WTC11 (cell line): Measurements from ENCODE around the gene TOP2B. TPM values are rescaled to one million over a fixed set of nuclear protein-coding genes. Genes with fewer than 3 reads are reported as not detected.

Source experiments
- ATAC-seq: fragments of 200-7000 bp; cut with Tn5 transposase; 2 replicates; pipeline ENCODE4 v1.10.0; 2021; ENCODE audit warnings: mild to moderate bottlenecking, moderate library complexity
- CTCF ChIA-PET: fragments of 300-600 bp; sonication (Branson Sonifier 250); formaldehyde crosslinking; loops from one replicate; lab custom pipeline; 2021; ENCODE audit warnings: antibody characterized with exemption; lab: Charles Lee
- POLR2A ChIA-PET: fragments of 350-600 bp; sonication (Branson Sonifier 250); formaldehyde crosslinking; loops from one replicate; lab custom pipeline; 2021; ENCODE audit warnings: antibody characterized with exemption; lab: Charles Lee
- DNase-seq: peaks from one replicate; pipeline ENCODE4 v3.0.0; 2021; ENCODE audit warnings: low spot score
- H3K27ac Mint-ChIP-seq: 2 replicates; pipeline ENCODE4 v1.8.0; 2021; ENCODE audit warnings: mixed read lengths
- H3K27me3 Mint-ChIP-seq: 2 replicates; pipeline ENCODE4 v1.8.0; 2021; ENCODE audit warnings: low read depth, mild to moderate bottlenecking, moderate library complexity, mixed read lengths
- H3K36me3 Mint-ChIP-seq: 2 replicates; pipeline ENCODE4 v1.8.0; 2021; ENCODE audit warnings: mixed read lengths
- H3K4me1 Mint-ChIP-seq: 2 replicates; pipeline ENCODE4 v1.8.0; 2022; ENCODE audit warnings: mixed read lengths
- H3K4me3 Mint-ChIP-seq: 2 replicates; pipeline ENCODE4 v1.8.0; 2021; ENCODE audit warnings: mild to moderate bottlenecking, moderate library complexity, mixed read lengths
- H3K9me3 Mint-ChIP-seq: 2 replicates; pipeline ENCODE4 v1.8.0; 2021; ENCODE audit warnings: mixed read lengths
- AFF4 ChIP-seq: sonication (generic); formaldehyde crosslinking; IDR thresholded peaks from 2 replicates; pipeline ENCODE4 v1.8.1; 2023; ENCODE audit warnings: mild to moderate bottlenecking, missing genetic modification reagents, borderline replicate concordance
- CDX4 ChIP-seq: fragments of 250-450 bp; sonication (Bioruptor Pico); IDR thresholded peaks from 2 replicates; pipeline ENCODE4 v1.9.0; 2021; ENCODE audit warnings: moderate library complexity, mild to moderate bottlenecking, inconsistent platforms, borderline replicate concordance
- E2F1 ChIP-seq: sonication (generic); formaldehyde crosslinking; IDR thresholded peaks from 2 replicates; pipeline ENCODE4 v1.8.0; 2022; ENCODE audit warnings: mild to moderate bottlenecking, missing genetic modification reagents
- ETV6 ChIP-seq: sonication (generic); formaldehyde crosslinking; IDR thresholded peaks from 2 replicates; pipeline ENCODE4 v1.8.1; 2022; ENCODE audit warnings: mild to moderate bottlenecking, missing genetic modification reagents
- FOXJ3 ChIP-seq: sonication (generic); formaldehyde crosslinking; IDR thresholded peaks from 2 replicates; pipeline ENCODE4 v1.9.0; 2021; ENCODE audit warnings: missing genetic modification reagents, mild to moderate bottlenecking, borderline replicate concordance
- FOXK1 ChIP-seq: sonication (generic); formaldehyde crosslinking; IDR thresholded peaks from 2 replicates; pipeline ENCODE4 v1.8.0; 2022; ENCODE audit warnings: mild to moderate bottlenecking, moderate library complexity, missing genetic modification reagents
- FOXP1 ChIP-seq: sonication (generic); formaldehyde crosslinking; IDR thresholded peaks from 2 replicates; pipeline ENCODE4 v1.8.0; 2022; ENCODE audit warnings: missing genetic modification reagents, mild to moderate bottlenecking, moderate library complexity, borderline replicate concordance
- GTF2I ChIP-seq: fragments of 250-450 bp; sonication (Bioruptor Pico); conservative IDR thresholded peaks from 2 replicates; pipeline ENCODE4 v1.4.0; 2021; ENCODE audit warnings: mild to moderate bottlenecking
- HMGA2 ChIP-seq: fragments of 250-450 bp; sonication (Bioruptor Pico); IDR thresholded peaks from 2 replicates; pipeline ENCODE4 v1.4.0; 2021; ENCODE audit warnings: mild to moderate bottlenecking, moderate library complexity
- HMGXB4 ChIP-seq: sonication (generic); formaldehyde crosslinking; IDR thresholded peaks from 2 replicates; pipeline ENCODE4 v1.8.1; 2023; ENCODE audit warnings: mild to moderate bottlenecking, moderate library complexity, missing genetic modification reagents
- IRF2 ChIP-seq: sonication (generic); formaldehyde crosslinking; IDR thresholded peaks from 2 replicates; pipeline ENCODE4 v1.8.0; 2022; ENCODE audit warnings: low read depth, missing genetic modification reagents, borderline replicate concordance
- MLX ChIP-seq: sonication (generic); formaldehyde crosslinking; IDR thresholded peaks from 2 replicates; pipeline ENCODE4 v1.8.1; 2023; ENCODE audit warnings: mild to moderate bottlenecking, missing genetic modification reagents, moderate library complexity
- MYBL2 ChIP-seq: sonication (generic); formaldehyde crosslinking; IDR thresholded peaks from 2 replicates; pipeline ENCODE4 v1.8.1; 2023; ENCODE audit warnings: mild to moderate bottlenecking, moderate library complexity, missing genetic modification reagents
- PRDM15 ChIP-seq: sonication (generic); formaldehyde crosslinking; IDR thresholded peaks from 2 replicates; pipeline ENCODE4 v1.8.0; 2022; ENCODE audit warnings: missing genetic modification reagents
- PRRX2 ChIP-seq: fragments of 250-450 bp; sonication (Bioruptor Pico); IDR thresholded peaks from 2 replicates; pipeline ENCODE4 v1.8.0; 2021; ENCODE audit warnings: mild to moderate bottlenecking
- SOX15 ChIP-seq: fragments of 250-450 bp; sonication (Bioruptor Pico); IDR thresholded peaks from 2 replicates; pipeline ENCODE4 v1.9.0; 2021; ENCODE audit warnings: mild to moderate bottlenecking
- SP1 ChIP-seq: sonication (generic); formaldehyde crosslinking; conservative IDR thresholded peaks from 2 replicates; pipeline ENCODE4 v1.8.1; 2022; ENCODE audit warnings: missing genetic modification reagents
- ZBTB21 ChIP-seq: sonication (generic); formaldehyde crosslinking; IDR thresholded peaks from 2 replicates; pipeline ENCODE4 v1.8.1; 2023; ENCODE audit warnings: mild to moderate bottlenecking, missing genetic modification reagents, borderline replicate concordance
- ZNF138 ChIP-seq: sonication (generic); formaldehyde crosslinking; conservative IDR thresholded peaks from 2 replicates; pipeline ENCODE4 v1.8.1; 2022; ENCODE audit warnings: mild to moderate bottlenecking, moderate library complexity, missing genetic modification reagents
- ZNF232 ChIP-seq: sonication (generic); formaldehyde crosslinking; IDR thresholded peaks from 2 replicates; pipeline ENCODE4 v1.8.0; 2022; ENCODE audit warnings: mild to moderate bottlenecking, missing genetic modification reagents
- ZNF317 ChIP-seq: sonication (generic); formaldehyde crosslinking; IDR thresholded peaks from 2 replicates; pipeline ENCODE4 v1.8.1; 2023; ENCODE audit warnings: low read depth, mild to moderate bottlenecking, moderate library complexity, missing genetic modification reagents, borderline replicate concordance
- total RNA-seq: library from RNA; stranded (reverse); gene quantifications from 3 replicates; pipeline ENCODE4 v1.2.3, GENCODE V29; 2021

The TOP2B gene
- total RNA-seq, 1 experiment from 2014 or later: 151 TPM

GRCh38 chr3:25584011-25584789, 80.5 kb downstream of the TOP2B start:
- no peak for ATAC-seq
- Mint-ChIP-seq H3K27ac (no peak overlapping the region), H3K27me3 (no peaks in the 10 kb centered on the region), H3K9me3 (peaks cover 22% of the 10 kb centered on the region), H3K36me3 (peaks cover 4% of the 10 kb centered on the region; the same call in 1 of the 2 replicates), H3K4me1 (no peaks in the 10 kb centered on the region), H3K4me3 (no peak overlapping the region)
- TF ChIP-seq ETV6 (CRISPR knock-in tag) (no peak), ZNF317 (CRISPR knock-in tag) (no peak), HMGXB4 (CRISPR knock-in tag) (no peak), MLX (no peak), SP1 (CRISPR knock-in tag) (no peak), FOXP1 (CRISPR knock-in tag) (no peak), FOXJ3 (CRISPR knock-in tag) (no peak), CDX4 (CRISPR knock-in tag) (no peak), AFF4 (CRISPR knock-in tag) (no peak), GTF2I (no peak), ZBTB21 (CRISPR knock-in tag) (no peak), ZNF138 (CRISPR knock-in tag) (no peak), PRRX2 (CRISPR knock-in tag) (no peak)
- ChIA-PET CTCF (no interaction called here), POLR2A (interaction anchor here (0.6 kb wide), 1 partner anchor 150 kb away, joined by 3 read pairs; no protein-coding TSS in a partner anchor)
- DNase-seq: no peak

GRCh38 chr3:25583343-25583742, 81.4 kb downstream of the TOP2B start:
- Mint-ChIP-seq H3K27ac (no peak overlapping the region), H3K27me3 (no peaks in the 10 kb centered on the region), H3K4me1 (no peaks in the 10 kb centered on the region), H3K36me3 (peaks cover 4% of the 10 kb centered on the region; the same call in 1 of the 2 replicates), H3K9me3 (peaks cover 21% of the 10 kb centered on the region), H3K4me3 (no peak overlapping the region)
- ChIA-PET POLR2A (interaction anchor here (0.6 kb wide), 1 partner anchor 149 kb away, joined by 3 read pairs; no protein-coding TSS in a partner anchor), CTCF (no interaction called here)
- DNase-seq (no peak), ATAC-seq (no peak)
- TF ChIP-seq ZNF232: no peak
- no peak for TF ChIP-seq IRF2 (CRISPR knock-in tag)
- no peak for TF ChIP-seq E2F1
- no peak for TF ChIP-seq SOX15 (CRISPR knock-in tag)
- TF ChIP-seq HMGA2: no peak
- TF ChIP-seq FOXK1 (CRISPR knock-in tag): no peak
- TF ChIP-seq MYBL2 (CRISPR knock-in tag): no peak
- TF ChIP-seq PRDM15 (CRISPR knock-in tag): no peak
